K562 treated with DMSO at 1 percent for 4 hours (cell line): ENCODE results near the gene CENPU. TPM values are rescaled to one million over a fixed set of nuclear protein-coding genes. Genes with fewer than 3 reads are reported as not detected.

Source experiments
- total RNA-seq: library from RNA; unstranded; fragments of 300-600 nt; gene quantifications from 2 replicates; pipeline ENCODE4 v1.2.3, GENCODE V29; 2022; ENCODE audit not compliant: insufficient read depth

Gene CENPU
- total RNA-seq: 57.2 and 64.4 TPM in 2 replicates

GRCh38 chr4:184733654-184734524, at the start of gene CENPU:
Gene CENPU, minus strand, starts transcription at chr4:184734096. Its CDS starts 34 bp downstream, at chr4:184734062.

GRCh38 chr4:184649026-184649970, 84.6 kb downstream of the CENPU start, which contains the start of the genes CASP3 and PRIMPOL:
Gene CASP3, minus strand, starts transcription at chr4:184649447. Its CDS starts 10,994 bp downstream, at chr4:184638453.
Gene PRIMPOL, plus strand, starts transcription at chr4:184649738. Its CDS starts 7,403 bp downstream, at chr4:184657141.

Other genes with a start within 250 kb of the CENPU start
- 22.1 and 27.6 TPM in 2 replicates for gene CASP3, start 84.6 kb downstream of the CENPU start, total RNA-seq
- gene PRIMPOL, start 84.4 kb downstream of the CENPU start, total RNA-seq: 9.7 and 10.0 TPM in 2 replicates
- gene ACSL1, start 91.9 kb upstream of the CENPU start, total RNA-seq: 26.1 and 27.9 TPM in 2 replicates